GM19397 (cell line): ENCODE measurements around the gene ARSB.
A peak's percentile ranks its signal among the peaks of the same experiment; 100 is the strongest.

ENCODE experiments used
- ATAC-seq: cut with Tn5 transposase; IDR thresholded peaks from one replicate; pipeline ENCODE4 v1.9.1; 2021; ENCODE audit warnings: mild to moderate bottlenecking, moderate library complexity; ENCODE audit not compliant: unreplicated experiment

Gene ARSB

DNA sequence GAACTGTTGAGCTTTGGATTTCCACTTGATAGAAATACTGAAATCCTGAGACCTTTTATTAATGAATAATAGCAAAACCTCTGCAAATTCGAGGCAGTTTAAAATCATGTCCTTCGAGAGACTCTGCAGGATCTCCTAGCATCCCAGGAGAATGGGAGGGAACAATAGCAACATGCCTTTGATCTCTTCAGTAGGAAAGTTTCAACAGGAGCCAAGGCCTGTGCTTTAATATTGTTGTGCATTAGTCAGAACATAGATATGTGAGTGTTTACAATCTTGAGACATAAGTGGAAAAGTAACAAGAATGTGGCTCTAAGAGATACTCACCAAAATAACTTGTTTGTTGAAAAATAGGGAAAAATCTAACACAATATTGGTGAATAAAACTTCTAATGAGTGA is 253.2 kb downstream of the ARSB start:
- no peak for ATAC-seq

DNA sequence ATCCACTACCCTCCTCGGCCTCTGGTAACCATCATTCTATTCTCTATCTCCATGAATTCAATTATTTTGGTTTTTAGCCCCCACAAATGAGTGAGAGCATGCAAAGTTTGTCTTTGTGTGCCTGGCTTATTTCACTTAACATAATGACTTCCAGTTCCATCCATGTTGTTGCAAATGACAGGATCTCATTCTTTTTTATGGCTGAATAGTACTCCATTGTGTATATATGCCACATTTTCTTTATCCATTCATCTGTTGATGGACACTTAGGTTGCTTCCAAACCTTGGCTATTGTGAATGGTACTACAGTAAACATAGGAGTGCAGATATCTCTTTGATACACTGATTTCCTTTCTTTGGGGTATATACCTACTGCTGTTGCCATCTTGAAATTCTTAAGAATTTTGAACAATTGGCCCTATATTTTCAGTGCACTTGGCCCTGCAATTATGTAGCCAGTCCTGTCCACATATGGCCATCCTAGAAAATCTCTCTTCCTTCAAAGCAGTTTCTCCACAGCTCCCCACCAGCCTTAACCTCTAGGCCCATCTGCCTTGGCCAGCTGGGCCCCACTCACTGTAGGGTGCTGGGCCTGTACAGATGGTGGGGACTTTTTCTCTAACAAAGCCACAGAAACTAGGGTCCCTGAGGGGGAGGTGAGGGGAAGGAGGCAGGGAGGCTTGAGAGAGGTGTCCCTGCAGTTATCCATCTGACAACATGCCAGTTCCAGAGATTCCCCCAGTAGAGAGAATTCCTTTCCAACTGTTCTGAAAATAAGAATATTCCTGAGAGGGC is 254.6 kb downstream of the ARSB start:
- ATAC-seq: no peak

DNA sequence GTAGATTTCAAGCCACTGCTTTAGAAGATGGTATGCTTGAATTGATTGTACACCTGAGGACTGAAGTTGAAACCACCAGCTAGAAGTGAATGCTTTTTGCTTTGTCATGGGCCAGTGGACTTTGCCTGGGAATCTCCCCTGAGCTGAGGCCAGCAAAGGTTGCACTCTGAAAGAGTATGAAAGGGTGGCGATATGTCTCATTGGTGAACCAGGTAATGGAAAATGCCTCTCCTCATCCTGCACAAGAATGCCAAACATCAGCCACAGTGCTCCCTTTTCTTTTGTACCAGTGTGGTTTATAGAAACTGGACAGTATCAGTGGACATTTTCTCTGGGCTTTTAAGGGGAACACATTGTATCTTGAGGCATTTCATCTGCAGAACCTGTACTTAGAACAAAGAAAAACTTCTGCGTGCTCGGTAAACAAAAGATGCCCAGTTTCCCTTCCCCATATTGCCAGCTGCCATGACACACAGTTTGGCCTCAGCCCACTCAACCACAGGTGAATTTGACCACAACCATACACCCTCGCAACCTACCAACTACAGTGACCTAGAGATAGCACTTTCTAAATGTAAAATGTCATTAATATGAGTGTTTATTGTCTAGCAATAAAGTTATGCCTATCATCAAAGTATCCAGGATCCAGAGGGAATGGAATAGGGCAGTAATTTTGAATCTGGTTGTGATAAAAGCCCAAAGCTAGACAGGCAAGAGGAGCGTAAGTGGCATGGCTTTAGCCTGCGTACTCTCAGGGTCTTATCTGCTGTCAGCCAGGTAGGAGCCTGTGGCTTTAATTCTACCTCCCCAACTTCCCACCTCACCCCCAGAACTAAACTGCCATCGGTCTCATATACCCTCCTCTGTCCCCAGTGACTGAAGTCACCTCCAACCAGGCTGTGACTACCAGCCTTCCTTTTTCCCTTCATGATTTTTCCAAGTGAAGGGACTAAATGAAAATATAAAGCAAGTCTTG is 257.0 kb downstream of the ARSB start:
- ATAC-seq: peak; percentile 86
